RWPE2 (cell line): ENCODE results near the gene GALNT2.

Experiments
- ATAC-seq: fragments of 200-7000 bp; cut with Tn5 transposase; 3 replicates; pipeline ENCODE4 v1.9.1; 2021; ENCODE audit warnings: low read depth
- DNase-seq: peaks from one replicate; pipeline ENCODE4 v3.0.0-alpha.2; 2020; ENCODE audit warnings: low spot score
- H3K27ac ChIP-seq: fragments of 450-650 bp; 2 replicates; pipeline ENCODE4 v1.5.1; 2017; ENCODE audit warnings: mild to moderate bottlenecking; ENCODE audit not compliant: poor library complexity, severe bottlenecking
- H3K27me3 ChIP-seq: fragments of 250-450 bp; sonication (Bioruptor Pico); 2 replicates; pipeline ENCODE4 v1.5.1; 2021; ENCODE audit warnings: mild to moderate bottlenecking, moderate library complexity; ENCODE audit not compliant: insufficient read depth, poor library complexity, severe bottlenecking
- H3K36me3 ChIP-seq: fragments of 250-450 bp; sonication (Bioruptor Pico); 2 replicates; pipeline ENCODE4 v1.5.1; 2020; ENCODE audit warnings: low read depth, mild to moderate bottlenecking, moderate library complexity
- H3K4me1 ChIP-seq: fragments of 250-450 bp; sonication (Bioruptor Pico); 2 replicates; pipeline ENCODE4 v1.5.1; 2021; ENCODE audit warnings: mild to moderate bottlenecking, moderate library complexity; ENCODE audit not compliant: insufficient read depth, poor library complexity, severe bottlenecking
- H3K4me3 ChIP-seq: fragments of 250-450 bp; sonication (Bioruptor Pico); 2 replicates; pipeline ENCODE4 v1.5.1; 2021; ENCODE audit warnings: mild to moderate bottlenecking, moderate library complexity; ENCODE audit not compliant: severe bottlenecking
- H3K9me3 ChIP-seq: fragments of 250-450 bp; sonication (Bioruptor Pico); 2 replicates; pipeline ENCODE4 v1.5.1; 2021; ENCODE audit warnings: mild to moderate bottlenecking, moderate library complexity; ENCODE audit not compliant: severe bottlenecking
- CTCF ChIP-seq: fragments of 450-650 bp; IDR thresholded peaks from one replicate; pipeline ENCODE4 v1.5.1; 2017; ENCODE audit warnings: mild to moderate bottlenecking, moderate library complexity; ENCODE audit not compliant: poor library complexity, severe bottlenecking

Gene GALNT2

GRCh38 chr1:230107941-230108340 lies 40.9 kb downstream of the GALNT2 start:
- Histone ChIP-seq H3K27me3 (no peaks in the 10 kb centered on the region), H3K36me3 (no peaks in the 10 kb centered on the region), H3K27ac (no peak overlapping the region), H3K9me3 (no peaks in the 10 kb centered on the region), H3K4me1 (peaks cover 29% of the 10 kb centered on the region), H3K4me3 (no peak overlapping the region)
- ATAC-seq (no peak), DNase-seq (no peak)
- TF ChIP-seq CTCF, result no peak

- ATAC-seq (no peak), DNase-seq (no peak)
- no peak for TF ChIP-seq CTCF
- Histone ChIP-seq H3K27ac (no peak overlapping the region), H3K4me3 (no peak overlapping the region), H3K36me3 (no peaks in the 10 kb centered on the region), H3K9me3 (no peaks in the 10 kb centered on the region), H3K27me3 (no peaks in the 10 kb centered on the region), H3K4me1 (peaks cover 26% of the 10 kb centered on the region)
These were observed 41.5 kb downstream of the GALNT2 start for GRCh38 chr1:230108580-230108979.

- no peak overlapping the region for H3K27ac ChIP-seq
- H3K4me3 ChIP-seq, result no peak overlapping the region
- H3K36me3 ChIP-seq, result no peaks in the 10 kb centered on the region
- no peak for DNase-seq
- TF ChIP-seq CTCF, result no peak
- no peaks in the 10 kb centered on the region for H3K27me3 ChIP-seq
- H3K9me3 ChIP-seq, result no peaks in the 10 kb centered on the region
- ATAC-seq, result no peak
- H3K4me1 ChIP-seq, result peaks cover 21% of the 10 kb centered on the region
These were observed 42.0 kb downstream of the GALNT2 start for GRCh38 chr1:230109066-230109465.

- no peaks in the 10 kb centered on the region for H3K27me3 ChIP-seq
- H3K27ac ChIP-seq, result no peak overlapping the region
- H3K36me3 ChIP-seq, result no peaks in the 10 kb centered on the region
- no peak for TF ChIP-seq CTCF
- H3K9me3 ChIP-seq, result no peaks in the 10 kb centered on the region
- ATAC-seq (no peak), DNase-seq (no peak)
- peaks cover 14% of the 10 kb centered on the region for H3K4me1 ChIP-seq
- no peak overlapping the region for H3K4me3 ChIP-seq
These were observed 43.0 kb downstream of the GALNT2 start for GRCh38 chr1:230109895-230110667.

- no peak overlapping the region for H3K4me3 ChIP-seq
- no peak for DNase-seq
- TF ChIP-seq CTCF, result no peak
- no peaks in the 10 kb centered on the region for H3K27me3 ChIP-seq
- no peak overlapping the region for H3K27ac ChIP-seq
- H3K36me3 ChIP-seq, result no peaks in the 10 kb centered on the region
- no peak for ATAC-seq
- H3K9me3 ChIP-seq, result no peaks in the 10 kb centered on the region
- peaks cover 5% of the 10 kb centered on the region for H3K4me1 ChIP-seq
These were observed 43.9 kb downstream of the GALNT2 start for GRCh38 chr1:230110971-230111370.
